Colonic mucosa (tissue), 4 donors: ENCODE results near the gene OR11G2. TPM values are rescaled to one million over a fixed set of nuclear protein-coding genes. Genes with fewer than 3 reads are reported as not detected.
"Not testable (repeated sequence)": the region's sequence is repeated elsewhere in the genome, so short reads cannot be mapped to it uniquely, and the experiment has no call there.

ENCODE experiments used
- DNase-seq: peaks from one replicate; pipeline ENCODE4 v3.0.0-alpha.2; 2020
- H3K27ac ChIP-seq: fragments of 200-600 bp; one replicate; pipeline ENCODE4 v1.8.0; 2021
- H3K27me3 ChIP-seq: fragments of 200-600 bp; one replicate; pipeline ENCODE4 v1.8.0; 2021
- H3K36me3 ChIP-seq: fragments of 200-600 bp; one replicate; pipeline ENCODE4 v1.8.0; 2021
- H3K4me1 ChIP-seq: fragments of 200-600 bp; one replicate; pipeline ENCODE4 v1.8.0; 2021; ENCODE audit warnings: mild to moderate bottlenecking
- H3K4me3 ChIP-seq: fragments of 200-600 bp; one replicate; pipeline ENCODE4 v1.8.0; 2021
- H3K9ac ChIP-seq, 2 donors: one replicate each; pipeline ENCODE4 v1.7.0; 2013; ENCODE audit warnings: control low read depth in 2 of 2, low read depth in 2 of 2, low read length in 2 of 2
- H3K9me3 ChIP-seq: fragments of 200-600 bp; one replicate; pipeline ENCODE4 v1.8.0; 2021
- CTCF ChIP-seq: fragments of 200-600 bp; IDR thresholded peaks from one replicate; pipeline ENCODE4 v1.8.0; 2022; ENCODE audit warnings: antibody characterized with exemption, mild to moderate bottlenecking
- intact Hi-C: fragments of 100-400 bp; cut with DNase I; formaldehyde crosslinking; loops from one replicate; pipeline ENCODE4 v1.14.1; 2022
- total RNA-seq, 2 donors: library from RNA; stranded (reverse); fragmentation: NEBNext Ultra II Directional in 1 of 2; extraction: Animal tissue kit (Norgen Biotek cat#: 25700) in 1 of 2; gene quantifications; one replicate each; pipeline ENCODE4 v1.2.1, GENCODE V29; 2021
- donor health status: healthy.
- donor health status: DM: no; HTN: no; CAD: no.
- donor health status: DM: no; HTN: no; CAD: no.

OR11G2 gene
- total RNA-seq, 2 donors from 2014 or later, result not detected

- Histone ChIP-seq H3K9ac (no peak overlapping the region), H3K4me1 (no peaks in the 10 kb centered on the region), H3K9me3 (no peaks in the 10 kb centered on the region), H3K36me3 (no peaks in the 10 kb centered on the region), H3K27ac (no peak overlapping the region), H3K4me3 (no peak overlapping the region), H3K27me3 (no peaks in the 10 kb centered on the region)
- no peak for DNase-seq
- intact Hi-C loops, result no loop called here
- no peak for TF ChIP-seq CTCF
These were observed 8.3 kb downstream of the OR11G2 start for GRCh38 chr14:20198991-20199390.

GRCh38 chr14:20204721-20205120, 14.0 kb downstream of the OR11G2 start:
- no peak overlapping the region for H3K4me3 ChIP-seq
- no peaks in the 10 kb centered on the region for H3K27me3 ChIP-seq
- H3K4me1 ChIP-seq, result no peaks in the 10 kb centered on the region
- TF ChIP-seq CTCF, result no peak
- H3K9ac ChIP-seq, result no peak overlapping the region
- no peak overlapping the region for H3K27ac ChIP-seq
- no peaks in the 10 kb centered on the region for H3K9me3 ChIP-seq
- no peak for DNase-seq
- H3K36me3 ChIP-seq, result no peaks in the 10 kb centered on the region
- intact Hi-C loops, result no loop called here

GRCh38 chr14:20209595-20209994, 18.9 kb downstream of the OR11G2 start:
- no peak for DNase-seq
- intact Hi-C loops, result no loop called here
- Histone ChIP-seq H3K27me3 (no peaks in the 10 kb centered on the region), H3K36me3 (no peaks in the 10 kb centered on the region), H3K4me3 (no peak overlapping the region), H3K9ac (no peak overlapping the region), H3K27ac (no peak overlapping the region), H3K4me1 (no peaks in the 10 kb centered on the region), H3K9me3 (no peaks in the 10 kb centered on the region)
- TF ChIP-seq CTCF, result no peak

GRCh38 chr14:20212406-20212805, 21.7 kb downstream of the OR11G2 start:
- H3K27me3 ChIP-seq, H3K9ac ChIP-seq, H3K4me1 ChIP-seq, H3K9me3 ChIP-seq, H3K36me3 ChIP-seq, H3K27ac ChIP-seq, H3K4me3 ChIP-seq, intact Hi-C loops, DNase-seq: not testable (repeated sequence)

- Histone ChIP-seq H3K27ac (no peak overlapping the region), H3K4me1 (no peaks in the 10 kb centered on the region), H3K9me3 (no peaks in the 10 kb centered on the region), H3K4me3 (no peak overlapping the region), H3K9ac (no peak overlapping the region), H3K27me3 (no peaks in the 10 kb centered on the region), H3K36me3 (no peaks in the 10 kb centered on the region)
- no peak for DNase-seq
- intact Hi-C loops, result no loop called here
- TF ChIP-seq CTCF, result no peak
These were observed 24.5 kb downstream of the OR11G2 start for GRCh38 chr14:20215196-20215595.

- no peak for TF ChIP-seq CTCF
- intact Hi-C loops, result no loop called here
- Histone ChIP-seq H3K4me1 (no peaks in the 10 kb centered on the region), H3K36me3 (no peaks in the 10 kb centered on the region), H3K9ac (no peak overlapping the region), H3K9me3 (no peaks in the 10 kb centered on the region), H3K27ac (no peak overlapping the region), H3K4me3 (no peak overlapping the region), H3K27me3 (no peaks in the 10 kb centered on the region)
- no peak for DNase-seq
These were observed 28.3 kb downstream of the OR11G2 start for GRCh38 chr14:20219033-20219432.
